ENCODE measurements around the gene COX19. TPM values are rescaled to one million over a fixed set of nuclear protein-coding genes. Genes with fewer than 3 reads are reported as not detected.

COX19 gene
- total RNA-seq, 1 donor from 2014 or later: 12.9 TPM

GRCh38 chr7:938546-939185 is 36.7 kb downstream of the COX19 start:
- ATAC-seq (no peak), DNase-seq (peak; percentile 34)
- Histone ChIP-seq H3K4me3 (no peak overlapping the region), H3K9me3 (no peaks in the 10 kb centered on the region), H3K27ac (no peak overlapping the region), H3K4me1 (no peaks in the 10 kb centered on the region), H3K27me3 (ENCODE audit: low read depth) (no peaks in the 10 kb centered on the region), H3K36me3 (no peaks in the 10 kb centered on the region)
- TF ChIP-seq, protein P1, sequence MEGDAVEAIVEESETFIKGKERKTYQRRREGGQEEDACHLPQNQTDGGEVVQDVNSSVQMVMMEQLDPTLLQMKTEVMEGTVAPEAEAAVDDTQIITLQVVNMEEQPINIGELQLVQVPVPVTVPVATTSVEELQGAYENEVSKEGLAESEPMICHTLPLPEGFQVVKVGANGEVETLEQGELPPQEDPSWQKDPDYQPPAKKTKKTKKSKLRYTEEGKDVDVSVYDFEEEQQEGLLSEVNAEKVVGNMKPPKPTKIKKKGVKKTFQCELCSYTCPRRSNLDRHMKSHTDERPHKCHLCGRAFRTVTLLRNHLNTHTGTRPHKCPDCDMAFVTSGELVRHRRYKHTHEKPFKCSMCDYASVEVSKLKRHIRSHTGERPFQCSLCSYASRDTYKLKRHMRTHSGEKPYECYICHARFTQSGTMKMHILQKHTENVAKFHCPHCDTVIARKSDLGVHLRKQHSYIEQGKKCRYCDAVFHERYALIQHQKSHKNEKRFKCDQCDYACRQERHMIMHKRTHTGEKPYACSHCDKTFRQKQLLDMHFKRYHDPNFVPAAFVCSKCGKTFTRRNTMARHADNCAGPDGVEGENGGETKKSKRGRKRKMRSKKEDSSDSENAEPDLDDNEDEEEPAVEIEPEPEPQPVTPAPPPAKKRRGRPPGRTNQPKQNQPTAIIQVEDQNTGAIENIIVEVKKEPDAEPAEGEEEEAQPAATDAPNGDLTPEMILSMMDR (IDR thresholded peaks at IDR 0.05): no peak
- intact Hi-C loops (cut with DNase I): no loop called here

GRCh38 chr7:937856-938484 is 37.4 kb downstream of the COX19 start:
- H3K4me3 ChIP-seq: no peak overlapping the region
- peak; percentile 10 for DNase-seq
- TF ChIP-seq, protein P1 (IDR thresholded peaks at IDR 0.05): no peak
- H3K27me3 ChIP-seq (ENCODE audit: low read depth): no peaks in the 10 kb centered on the region
- intact Hi-C loops (cut with DNase I): no loop called here
- no peak overlapping the region for H3K27ac ChIP-seq
- no peak for ATAC-seq
- no peaks in the 10 kb centered on the region for H3K4me1 ChIP-seq
- H3K36me3 ChIP-seq: no peaks in the 10 kb centered on the region
- no peaks in the 10 kb centered on the region for H3K9me3 ChIP-seq

GRCh38 chr7:936386-937054 is 38.8 kb downstream of the COX19 start:
- TF ChIP-seq, protein P1 (IDR thresholded peaks at IDR 0.05): no peak
- Histone ChIP-seq H3K27ac (no peak overlapping the region), H3K27me3 (ENCODE audit: low read depth) (no peaks in the 10 kb centered on the region), H3K4me3 (no peak overlapping the region), H3K4me1 (no peaks in the 10 kb centered on the region), H3K36me3 (no peaks in the 10 kb centered on the region), H3K9me3 (no peaks in the 10 kb centered on the region)
- intact Hi-C loops (cut with DNase I): no loop called here
- DNase-seq (peak; percentile 43), ATAC-seq (peak; percentile 21 to 34)

DNA sequence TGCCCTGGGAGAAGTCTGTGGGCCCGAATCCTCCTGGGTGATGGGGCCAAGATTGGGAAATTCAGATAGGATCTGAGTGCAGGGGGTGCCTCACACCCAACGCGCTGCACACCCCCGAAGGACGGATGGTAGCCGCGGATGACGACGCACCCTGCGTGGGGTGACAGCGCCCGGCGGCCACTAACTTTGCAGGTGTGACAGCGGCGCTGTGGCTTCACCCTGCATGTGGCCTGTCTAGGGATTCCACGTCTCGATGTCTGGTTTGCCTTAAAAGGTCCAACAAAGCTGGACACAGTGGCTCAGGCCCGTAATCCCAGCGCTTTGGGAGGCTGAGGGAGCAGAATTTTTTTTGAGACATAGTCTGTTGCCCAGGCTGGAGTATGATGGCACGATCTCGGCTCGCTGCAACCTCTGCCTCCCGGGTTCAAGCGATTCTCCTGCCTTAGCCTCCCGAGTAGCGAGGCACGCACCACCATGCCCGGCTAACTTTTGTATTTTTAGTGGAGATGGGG is 39.4 kb downstream of the COX19 start:
- Histone ChIP-seq H3K4me1 (no peaks in the 10 kb centered on the region), H3K9me3 (no peaks in the 10 kb centered on the region), H3K4me3 (no peak overlapping the region), H3K36me3 (no peaks in the 10 kb centered on the region), H3K27me3 (ENCODE audit: low read depth) (no peaks in the 10 kb centered on the region), H3K27ac (no peak overlapping the region)
- ATAC-seq (no peak), DNase-seq (peak; percentile 22)
- TF ChIP-seq, protein P1 (IDR thresholded peaks at IDR 0.05): no peak
- intact Hi-C loops (cut with DNase I): no loop called here

GRCh38 chr7:935164-935873 is 40.0 kb downstream of the COX19 start:
- intact Hi-C loops (cut with DNase I): no loop called here
- no peaks in the 10 kb centered on the region for H3K4me1 ChIP-seq

More at GRCh38 chr7:935164-935873, 40.0 kb downstream of the COX19 start:
- TF ChIP-seq, protein P1 (IDR thresholded peaks at IDR 0.05): no peak
- ATAC-seq: peak; percentile 6 to 16
- Histone ChIP-seq H3K4me3 (no peak overlapping the region), H3K36me3 (no peaks in the 10 kb centered on the region), H3K9me3 (no peaks in the 10 kb centered on the region), H3K27ac (no peak overlapping the region), H3K27me3 (ENCODE audit: low read depth) (no peaks in the 10 kb centered on the region)
- peak; percentile 34 for DNase-seq

Measured in lower lobe of right lung (tissue), 2 donors.